CD4-positive, alpha-beta T cell treated with Interleukin-10 for 1 hour (primary cell): ENCODE data around the gene PPP4R2.
"Not testable (repeated sequence)": the region's sequence is repeated elsewhere in the genome, so short reads cannot be mapped to it uniquely, and the experiment has no call there.

Source experiments
- DNase-seq: peaks from one replicate; pipeline ENCODE4 v3.0.0-alpha.2; 2020

PPP4R2 gene

GRCh38 chr3:73026111-73026759 lies 29.6 kb downstream of the PPP4R2 start:
- DNase-seq = no peak

GRCh38 chr3:73026760-73027113 lies 30.1 kb downstream of the PPP4R2 start:
- no peak for DNase-seq

GRCh38 chr3:73028803-73029202 lies 32.2 kb downstream of the PPP4R2 start:
- DNase-seq = no peak

- DNase-seq = peak; percentile 15
These were observed 32.7 kb downstream of the PPP4R2 start for GRCh38 chr3:73029321-73029796.

GRCh38 chr3:73030073-73030597 lies 33.5 kb downstream of the PPP4R2 start:
- no peak for DNase-seq

DNA sequence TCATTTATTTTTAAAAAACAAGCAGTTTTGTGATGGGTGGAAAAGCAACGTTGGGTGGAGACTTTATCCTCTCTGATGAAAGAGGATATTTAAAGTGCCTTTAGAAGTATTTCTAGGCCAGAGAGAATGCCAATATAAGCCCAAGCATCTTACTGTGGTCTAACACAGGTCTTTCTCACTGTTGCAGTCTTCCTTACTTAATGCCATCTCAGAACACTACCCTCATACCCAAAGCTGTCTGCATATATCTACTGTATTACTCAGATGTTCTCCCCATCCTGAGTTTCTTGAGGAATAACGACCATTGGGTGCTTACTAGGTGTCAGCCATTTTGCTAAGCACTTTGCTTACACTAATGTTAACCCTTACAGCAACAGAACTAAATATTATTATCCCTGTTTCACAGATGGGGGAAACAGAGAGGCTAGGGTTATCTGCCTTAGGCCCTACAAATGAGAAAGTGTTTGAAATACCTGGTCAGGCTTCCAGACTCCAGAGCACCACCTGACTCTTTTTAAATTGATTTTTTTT lies 35.0 kb downstream of the PPP4R2 start:
- no peak for DNase-seq

DNA sequence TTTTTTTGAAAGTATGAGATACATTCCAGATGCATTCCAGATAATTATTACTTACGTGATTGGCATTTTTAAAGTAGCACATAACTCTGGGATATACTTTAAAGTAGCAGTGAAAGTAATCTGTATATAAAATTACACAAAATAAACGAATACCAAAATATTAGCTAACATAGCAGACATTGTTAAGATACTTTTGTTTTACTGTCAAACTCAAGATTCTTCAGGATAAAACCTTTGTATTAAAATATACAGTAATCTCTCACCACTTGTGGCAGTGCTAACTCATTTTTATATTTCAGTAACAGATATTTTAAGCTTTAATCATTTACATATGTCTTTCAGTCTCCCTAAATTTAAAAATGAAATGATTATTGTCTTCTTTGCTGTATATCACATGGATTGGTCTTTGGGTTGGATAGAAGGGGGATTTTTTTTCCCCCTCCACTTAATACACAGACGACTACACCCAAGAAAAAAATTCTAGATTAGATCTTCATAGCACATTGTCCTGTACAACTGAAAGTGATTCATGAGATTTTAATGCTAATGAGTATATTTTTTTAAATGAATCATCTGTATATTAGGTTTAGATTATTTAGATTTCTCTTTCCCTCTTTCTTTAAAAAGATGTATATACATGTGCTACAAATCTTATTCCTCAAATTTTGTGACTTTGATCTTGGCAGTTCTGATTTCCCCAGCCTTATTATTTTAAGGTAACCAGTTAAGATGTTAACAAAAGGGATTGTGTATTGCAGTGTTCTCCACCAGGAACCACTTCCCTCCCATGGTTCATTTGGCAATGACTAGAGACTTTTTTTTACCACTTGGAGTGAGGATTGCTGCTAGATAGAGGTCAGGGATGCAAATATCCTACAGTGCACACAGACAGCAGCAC lies 40.3 kb downstream of the PPP4R2 start:
- DNase-seq = no peak

- no peak for DNase-seq
These were observed 44.9 kb downstream of the PPP4R2 start for GRCh38 chr3:73041537-73041936.

GRCh38 chr3:73043414-73043813 lies 46.8 kb downstream of the PPP4R2 start:
- DNase-seq = no peak

GRCh38 chr3:73045391-73045790 lies 48.8 kb downstream of the PPP4R2 start:
- DNase-seq = no peak

DNA sequence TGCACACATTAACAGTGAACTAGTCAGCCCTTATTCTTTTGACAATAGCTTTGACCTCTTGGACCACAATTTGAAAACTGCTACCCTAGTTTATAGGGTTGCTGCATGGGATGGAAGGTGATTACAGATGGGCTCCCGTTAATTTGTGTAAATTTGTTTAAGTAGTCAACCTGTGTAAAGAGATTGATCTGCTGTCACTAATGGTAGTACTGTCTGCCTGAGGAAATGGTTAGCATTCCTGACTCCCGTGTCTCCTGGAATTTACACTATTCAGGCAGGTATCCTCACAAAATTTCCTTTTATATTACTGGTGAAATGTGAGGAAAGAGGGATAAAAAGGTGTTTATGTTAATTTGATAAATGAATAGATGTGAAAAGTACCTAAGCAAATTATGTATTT lies 49.6 kb downstream of the PPP4R2 start:
- DNase-seq = no peak

DNA sequence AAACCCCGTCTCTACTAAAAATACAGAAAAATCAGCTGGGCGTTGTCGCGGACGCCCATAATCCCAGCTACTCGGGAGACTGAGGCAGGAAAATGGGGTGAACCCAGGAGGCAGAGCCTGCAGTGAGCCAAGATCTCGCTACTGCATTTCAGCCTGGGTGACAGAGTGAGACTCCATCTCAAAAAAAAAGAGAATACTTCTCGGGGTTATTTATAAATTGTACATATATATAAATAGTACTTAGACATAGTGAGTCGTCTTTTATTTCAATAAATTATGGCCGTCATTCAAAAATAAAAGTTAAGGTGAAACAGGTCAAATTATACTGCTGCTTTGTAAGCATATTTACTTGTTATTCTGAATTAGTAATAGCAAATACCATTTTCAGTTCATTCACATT lies 52.7 kb downstream of the PPP4R2 start:
- no peak for DNase-seq

DNA sequence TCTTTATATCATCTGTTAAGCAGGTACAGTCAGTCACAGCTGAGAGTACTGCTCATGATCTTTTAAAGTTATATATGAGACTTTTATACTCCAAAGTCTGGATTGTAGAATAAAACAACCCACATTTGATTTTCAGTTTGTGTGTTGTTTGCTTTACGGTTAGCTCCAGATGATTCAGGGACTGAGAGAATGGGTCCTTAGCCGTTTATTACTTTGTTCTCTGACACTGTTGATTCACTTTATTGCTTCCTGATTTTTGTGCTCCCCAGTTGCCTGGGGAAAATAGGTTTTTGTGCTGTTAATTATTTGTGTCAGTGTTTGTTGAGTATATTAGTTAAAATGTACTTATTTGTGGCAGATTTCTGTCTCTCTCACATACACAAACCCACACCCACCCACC lies 56.2 kb downstream of the PPP4R2 start:
- no peak for DNase-seq

- no peak for DNase-seq
These were observed 59.0 kb downstream of the PPP4R2 start for GRCh38 chr3:73055583-73055982.

GRCh38 chr3:73056014-73056844 lies 59.6 kb downstream of the PPP4R2 start:
- peak; percentile 40 for DNase-seq

GRCh38 chr3:73056845-73057150 lies 60.2 kb downstream of the PPP4R2 start:
- DNase-seq = no peak

- no peak for DNase-seq
These were observed 63.7 kb downstream of the PPP4R2 start for GRCh38 chr3:73060302-73060723.

- no peak for DNase-seq
These were observed 64.8 kb downstream of the PPP4R2 start, which contains the start of gene EBLN2 for GRCh38 chr3:73061416-73061815. Gene EBLN2 (plus strand): TSS chr3:73061659. CDS start chr3:73062082, 423 bp downstream.

GRCh38 chr3:73066243-73066642 lies 69.6 kb downstream of the PPP4R2 start:
- DNase-seq = not testable (repeated sequence)

GRCh38 chr3:73068419-73068818 lies 71.8 kb downstream of the PPP4R2 start:
- DNase-seq = no peak

DNA sequence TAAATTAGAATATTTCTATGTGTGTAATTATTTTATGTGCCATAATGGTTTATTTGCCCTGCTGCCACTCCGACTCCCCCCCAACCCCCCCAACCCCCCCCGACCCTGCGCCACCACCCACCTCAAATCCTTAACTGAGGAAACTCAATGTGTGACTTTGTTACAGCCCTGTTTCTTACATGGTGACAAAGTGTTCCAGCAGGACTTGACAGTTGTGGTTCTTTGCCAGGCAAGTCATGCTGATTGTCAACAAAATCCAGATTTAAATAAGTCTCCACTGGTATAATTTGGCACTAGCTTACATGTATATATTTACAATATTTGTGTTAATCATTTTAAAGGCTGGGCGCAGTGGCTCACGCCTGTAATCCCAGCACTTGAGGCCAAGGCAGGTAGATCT lies 72.6 kb downstream of the PPP4R2 start:
- no peak for DNase-seq

GRCh38 chr3:73069775-73070444 lies 73.3 kb downstream of the PPP4R2 start:
- no peak for DNase-seq
